ENCODE data around the gene ISG20.

The ISG20 gene

DNA sequence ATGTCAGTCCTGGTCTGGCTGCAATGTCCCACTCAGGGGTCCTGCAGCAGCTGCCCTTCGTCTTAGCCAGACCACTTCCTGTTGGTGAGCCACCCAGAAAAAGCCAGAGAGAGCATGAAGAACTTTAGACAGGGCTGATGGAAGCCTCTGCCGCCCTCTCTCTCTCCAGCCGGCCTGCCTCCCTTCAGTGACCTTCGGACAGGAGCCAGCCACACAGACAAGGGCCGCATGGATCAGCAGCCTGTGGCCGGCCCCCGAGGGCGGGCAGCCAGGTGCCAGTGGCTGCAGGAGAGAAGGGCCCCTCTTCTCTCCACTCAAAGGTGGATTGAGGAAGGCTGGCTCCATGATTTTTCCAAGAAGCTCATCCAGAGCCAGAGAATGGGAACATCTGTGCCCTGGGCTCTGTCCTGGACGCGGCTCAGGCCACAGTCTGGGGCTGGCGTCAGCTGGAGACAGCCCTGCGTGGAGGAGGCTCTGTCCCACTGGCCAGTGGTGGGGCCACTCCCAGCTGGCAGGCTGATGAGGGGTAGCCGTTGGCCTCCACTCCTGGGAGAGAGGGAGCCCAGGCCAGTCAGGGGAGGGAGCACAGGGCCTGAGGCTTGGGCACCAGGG, 42.9 kb downstream of the ISG20 start:
- H3K27ac ChIP-seq = no peak overlapping the region
- TF ChIP-seq, protein P1, sequence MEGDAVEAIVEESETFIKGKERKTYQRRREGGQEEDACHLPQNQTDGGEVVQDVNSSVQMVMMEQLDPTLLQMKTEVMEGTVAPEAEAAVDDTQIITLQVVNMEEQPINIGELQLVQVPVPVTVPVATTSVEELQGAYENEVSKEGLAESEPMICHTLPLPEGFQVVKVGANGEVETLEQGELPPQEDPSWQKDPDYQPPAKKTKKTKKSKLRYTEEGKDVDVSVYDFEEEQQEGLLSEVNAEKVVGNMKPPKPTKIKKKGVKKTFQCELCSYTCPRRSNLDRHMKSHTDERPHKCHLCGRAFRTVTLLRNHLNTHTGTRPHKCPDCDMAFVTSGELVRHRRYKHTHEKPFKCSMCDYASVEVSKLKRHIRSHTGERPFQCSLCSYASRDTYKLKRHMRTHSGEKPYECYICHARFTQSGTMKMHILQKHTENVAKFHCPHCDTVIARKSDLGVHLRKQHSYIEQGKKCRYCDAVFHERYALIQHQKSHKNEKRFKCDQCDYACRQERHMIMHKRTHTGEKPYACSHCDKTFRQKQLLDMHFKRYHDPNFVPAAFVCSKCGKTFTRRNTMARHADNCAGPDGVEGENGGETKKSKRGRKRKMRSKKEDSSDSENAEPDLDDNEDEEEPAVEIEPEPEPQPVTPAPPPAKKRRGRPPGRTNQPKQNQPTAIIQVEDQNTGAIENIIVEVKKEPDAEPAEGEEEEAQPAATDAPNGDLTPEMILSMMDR (IDR thresholded peaks at IDR 0.05) = no peak
- no peak for TF ChIP-seq ZFX (IDR thresholded peaks at IDR 0.05; ENCODE audit: borderline replicate concordance)

DNA sequence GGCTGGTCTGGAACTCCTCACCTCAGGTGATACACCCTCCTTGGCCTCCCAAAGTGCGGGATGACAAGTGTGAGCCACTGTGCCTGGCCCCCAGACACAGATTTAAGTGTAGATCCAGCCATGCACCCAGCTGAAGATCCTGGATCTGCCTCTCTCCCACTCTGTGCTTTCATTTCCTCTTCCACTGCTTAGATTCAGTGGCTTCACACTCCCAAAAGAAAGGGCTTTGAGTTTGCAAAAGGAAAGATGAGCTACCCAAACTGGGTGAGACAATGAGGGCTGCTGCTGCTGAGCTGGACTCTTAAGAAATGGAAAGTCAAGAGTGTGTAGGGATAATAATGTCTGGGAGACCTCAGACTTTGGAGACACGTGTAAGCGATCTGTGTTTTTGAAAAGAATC, 45.5 kb downstream of the ISG20 start:
- no peak overlapping the region for H3K27ac ChIP-seq
- TF ChIP-seq ZFX (IDR thresholded peaks at IDR 0.05; ENCODE audit: borderline replicate concordance) = no peak
- TF ChIP-seq, protein P1 (IDR thresholded peaks at IDR 0.05) = no peak

DNA sequence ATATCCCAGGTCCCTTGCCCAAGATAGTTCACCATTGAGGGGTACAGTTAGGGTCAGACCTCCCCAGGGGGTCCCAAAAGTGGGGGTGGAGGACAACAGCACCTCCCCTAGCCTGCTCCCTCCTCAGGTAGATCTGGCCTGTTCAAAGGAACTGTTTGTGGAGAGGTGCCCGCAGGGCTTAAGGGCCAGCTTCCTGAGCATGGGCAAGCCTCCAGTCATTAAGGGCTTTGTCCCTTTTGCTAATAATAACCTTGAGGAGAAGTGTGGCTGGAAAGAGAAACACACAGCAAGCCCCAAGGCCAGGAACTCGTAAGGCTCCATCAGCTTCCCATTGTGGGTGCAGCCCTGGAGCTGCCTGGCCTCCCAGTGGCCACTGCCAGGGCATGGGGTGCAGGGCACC, 47.4 kb downstream of the ISG20 start:
- H3K27ac ChIP-seq = no peak overlapping the region
- TF ChIP-seq, protein P1 (IDR thresholded peaks at IDR 0.05) = no peak
- no peak for TF ChIP-seq ZFX (IDR thresholded peaks at IDR 0.05; ENCODE audit: borderline replicate concordance)

DNA sequence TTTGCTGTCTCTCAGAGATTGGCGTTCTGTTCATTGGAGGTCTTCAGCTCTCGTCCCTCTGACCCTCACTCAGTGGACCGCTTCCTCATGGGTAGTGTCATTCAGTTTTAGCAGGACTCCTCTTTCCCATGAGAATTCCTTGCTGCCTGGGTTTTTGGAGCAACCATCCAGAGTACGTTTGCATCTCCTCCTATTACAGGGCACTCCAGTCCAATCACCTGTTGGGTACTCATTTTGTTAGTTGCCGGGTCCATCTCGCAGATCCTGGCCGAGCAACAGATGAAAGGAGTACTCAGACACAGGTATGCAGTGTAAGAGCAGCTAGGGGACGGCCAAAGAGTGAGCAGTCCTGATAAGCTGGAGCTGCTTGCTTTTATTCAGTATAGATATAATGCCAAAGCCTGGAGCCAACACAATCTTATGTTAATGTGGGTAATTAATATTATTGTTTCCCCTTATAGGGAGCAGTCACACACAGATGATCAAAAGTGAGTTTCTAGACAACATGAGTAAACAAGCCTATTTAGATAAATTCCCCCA, 49.6 kb downstream of the ISG20 start:
- H3K27ac ChIP-seq = no peak overlapping the region
- TF ChIP-seq, protein P1 (IDR thresholded peaks at IDR 0.05) = no peak
- no peak for TF ChIP-seq ZFX (IDR thresholded peaks at IDR 0.05; ENCODE audit: borderline replicate concordance)

DNA sequence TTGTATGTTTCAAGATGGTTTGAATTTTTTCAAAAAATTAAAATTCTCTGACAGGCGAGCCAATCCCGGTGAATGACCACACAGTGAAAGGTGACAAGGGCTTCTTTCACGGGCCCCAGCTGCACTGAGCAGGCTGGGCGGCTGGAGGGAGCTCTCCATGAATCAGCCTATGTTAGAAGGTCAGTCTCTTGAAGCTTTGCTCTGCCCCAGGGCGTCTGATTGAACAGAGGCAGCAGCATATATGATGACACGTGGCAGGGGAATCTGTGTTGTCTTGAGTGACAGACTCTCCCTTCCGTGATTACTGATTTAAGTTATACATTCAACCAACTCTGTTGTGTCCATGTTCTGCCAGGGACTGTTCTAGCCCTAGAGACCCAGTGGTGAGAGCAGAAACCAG, 51.5 kb downstream of the ISG20 start:
- TF ChIP-seq, protein P1 (IDR thresholded peaks at IDR 0.05) = no peak
- no peak for TF ChIP-seq ZFX (IDR thresholded peaks at IDR 0.05; ENCODE audit: borderline replicate concordance)
- no peak overlapping the region for H3K27ac ChIP-seq

DNA sequence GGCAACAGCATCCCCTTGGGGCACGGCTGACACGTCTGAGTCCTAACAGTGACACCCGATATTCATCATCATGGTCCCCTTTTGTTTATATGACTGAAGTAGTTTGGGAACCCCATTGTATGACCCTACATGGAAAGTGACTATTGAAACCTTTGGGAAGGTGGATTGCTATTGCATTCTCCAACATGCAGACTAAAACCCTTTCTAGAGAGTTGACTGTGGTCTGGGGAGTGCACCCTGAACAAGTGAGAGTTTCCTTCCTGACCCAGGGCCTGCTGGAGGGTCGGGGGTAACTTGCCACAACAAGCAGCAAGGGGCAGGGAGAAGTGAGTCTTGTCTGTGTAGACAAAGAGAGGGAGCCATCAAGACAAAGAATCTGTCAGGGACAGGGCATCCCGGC, 54.4 kb downstream of the ISG20 start:
- no peak overlapping the region for H3K27ac ChIP-seq
- TF ChIP-seq, protein P1 (IDR thresholded peaks at IDR 0.05) = no peak
- no peak for TF ChIP-seq ZFX (IDR thresholded peaks at IDR 0.05; ENCODE audit: borderline replicate concordance)

DNA sequence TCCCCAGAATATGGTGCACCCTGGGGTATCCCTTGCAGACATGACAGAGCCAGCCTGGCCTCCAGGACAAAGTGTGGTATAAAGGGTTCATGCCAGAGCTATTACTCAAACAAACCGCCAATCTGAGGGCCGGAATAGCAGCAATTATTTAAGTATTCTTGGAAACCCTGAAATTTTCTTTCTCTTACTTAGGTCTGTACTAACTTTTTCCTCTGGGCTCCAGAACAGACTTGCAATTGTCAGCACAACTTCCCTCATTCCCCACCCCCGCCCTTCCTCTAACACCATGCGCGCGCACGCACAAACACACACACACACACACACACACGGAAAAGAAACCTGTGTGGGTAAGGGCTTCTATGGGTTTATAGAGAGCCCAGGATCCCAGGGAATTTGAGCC, 56.3 kb downstream of the ISG20 start:
- no peak for TF ChIP-seq ZFX (IDR thresholded peaks at IDR 0.05; ENCODE audit: borderline replicate concordance)
- TF ChIP-seq, protein P1 (IDR thresholded peaks at IDR 0.05) = no peak
- H3K27ac ChIP-seq = no peak overlapping the region

Measured in 22Rv1 (cell line).